HG03108 (cell line): ENCODE measurements around the gene BCAS3.
"Not testable (repeated sequence)": the region's sequence is repeated elsewhere in the genome, so short reads cannot be mapped to it uniquely, and the experiment has no call there.

Source experiments
- ATAC-seq: cut with Tn5 transposase; IDR thresholded peaks from one replicate; pipeline ENCODE4 v1.9.1; 2021; ENCODE audit warnings: moderate library complexity; ENCODE audit not compliant: unreplicated experiment

BCAS3 gene

GRCh38 chr17:61352781-61353491, 675.3 kb downstream of the BCAS3 start:
- ATAC-seq, result no peak

- ATAC-seq, result no peak
Measured at GRCh38 chr17:61353615-61354014, 676.0 kb downstream of the BCAS3 start.

GRCh38 chr17:61354895-61355874, 677.5 kb downstream of the BCAS3 start:
- ATAC-seq, result no peak

DNA sequence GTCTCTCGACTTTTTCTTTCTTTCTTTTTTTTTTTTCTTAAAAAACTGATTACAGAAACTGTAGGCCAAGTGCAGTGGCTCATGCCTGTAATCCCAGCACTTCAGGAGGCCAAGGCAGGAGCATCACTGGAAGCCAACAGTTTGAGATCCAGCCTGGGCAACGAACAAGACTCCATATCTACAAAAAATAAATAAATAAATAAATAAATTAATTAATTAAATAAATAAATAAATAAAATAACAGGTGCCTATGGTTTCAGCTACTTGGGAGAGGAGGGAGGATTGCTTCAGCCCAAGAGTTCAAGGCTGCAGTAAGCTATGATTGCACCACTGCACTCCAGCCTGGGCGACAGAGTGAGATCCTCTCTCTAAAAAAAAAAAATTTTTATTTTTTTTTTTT, 679.4 kb downstream of the BCAS3 start:
- not testable (repeated sequence) for ATAC-seq

DNA sequence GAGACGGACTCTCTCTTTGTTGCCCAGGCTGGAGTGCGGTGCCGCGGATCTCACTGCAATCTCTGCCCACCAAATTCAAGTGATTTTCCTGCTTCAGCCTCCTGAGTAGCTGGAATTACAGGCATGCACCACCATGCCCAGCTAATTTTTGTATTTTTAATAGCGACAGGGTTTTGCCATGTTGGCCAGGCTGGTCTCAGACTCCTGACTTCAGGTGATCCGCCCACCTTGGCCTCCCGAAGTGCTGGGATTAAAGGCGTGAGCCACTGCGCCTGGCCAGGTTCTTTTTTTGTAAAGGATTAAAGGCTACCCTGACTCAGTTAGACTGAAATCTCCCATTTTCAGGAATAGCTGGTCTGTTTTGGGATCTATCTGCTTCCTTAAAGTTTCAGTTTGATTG, 681.9 kb downstream of the BCAS3 start:
- not testable (repeated sequence) for ATAC-seq

DNA sequence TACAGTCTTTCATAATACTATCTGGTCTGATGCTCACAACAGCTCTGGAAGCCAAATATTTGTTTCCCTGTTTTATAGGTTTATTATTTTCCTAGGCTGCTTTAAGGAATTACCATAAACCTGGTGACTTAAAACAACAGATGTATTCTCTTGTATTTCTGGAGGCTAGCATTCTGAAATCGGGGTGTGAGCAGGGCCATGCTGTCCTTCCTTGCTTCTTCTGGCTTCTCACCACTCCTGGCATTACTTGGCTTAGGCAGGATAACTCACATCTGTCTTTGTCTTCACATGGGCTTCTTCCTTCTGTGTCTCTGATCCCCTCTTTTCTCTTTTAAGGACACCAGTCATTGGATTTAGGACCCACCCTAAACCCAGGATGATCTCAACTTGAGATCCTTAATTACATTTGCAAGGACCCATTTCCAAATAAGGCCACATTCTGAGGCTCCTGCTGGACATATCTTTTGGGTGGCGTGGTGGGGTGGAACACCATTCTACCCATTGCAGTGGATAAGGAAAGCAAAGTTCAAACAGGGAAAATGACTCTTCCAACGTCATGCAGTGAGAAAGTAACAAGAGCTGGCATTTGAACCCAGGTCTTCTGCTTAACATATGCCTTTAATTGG, 682.8 kb downstream of the BCAS3 start:
- ATAC-seq, result no peak

GRCh38 chr17:61361084-61361483, 683.4 kb downstream of the BCAS3 start:
- ATAC-seq, result no peak

GRCh38 chr17:61362396-61362795, 684.7 kb downstream of the BCAS3 start:
- ATAC-seq, result no peak

- no peak for ATAC-seq
Measured at GRCh38 chr17:61362852-61363600, 685.4 kb downstream of the BCAS3 start.

- ATAC-seq, result no peak
Measured at GRCh38 chr17:61363601-61364462, 686.2 kb downstream of the BCAS3 start.

- no peak for ATAC-seq
Measured at GRCh38 chr17:61364463-61364846, 686.8 kb downstream of the BCAS3 start.

DNA sequence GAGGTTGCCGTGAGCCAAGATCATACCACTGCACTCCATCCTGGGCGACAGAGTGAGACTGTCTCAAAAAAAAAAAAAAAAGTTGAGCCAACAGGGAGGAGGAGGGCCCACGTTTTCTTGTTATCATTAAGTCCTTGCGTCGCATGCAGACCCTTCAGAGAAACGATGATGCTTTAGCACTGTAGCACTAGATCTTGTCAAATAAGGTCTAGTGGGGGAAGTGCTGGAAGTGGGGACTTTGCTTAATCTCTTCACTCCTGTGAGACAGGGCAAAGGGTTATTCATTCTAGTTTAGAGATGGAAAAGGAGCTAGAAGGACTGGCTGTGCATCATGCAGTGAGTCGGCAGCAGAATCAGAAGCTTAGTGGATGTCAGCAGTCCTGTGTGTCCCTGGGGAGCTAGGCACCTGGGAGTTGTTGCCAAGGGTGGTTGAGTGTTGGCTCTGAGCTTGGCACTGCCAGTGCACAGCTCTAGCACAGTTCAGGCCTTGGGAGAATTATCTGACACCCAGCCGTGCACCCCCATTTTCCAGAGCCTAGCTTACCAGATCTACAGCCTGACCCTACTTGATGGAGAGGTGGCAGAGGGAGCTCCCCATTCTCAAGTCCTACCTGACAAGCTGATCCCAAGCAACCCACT, 688.5 kb downstream of the BCAS3 start:
- ATAC-seq, result no peak

GRCh38 chr17:61366715-61367413, 689.2 kb downstream of the BCAS3 start:
- ATAC-seq, result no peak

DNA sequence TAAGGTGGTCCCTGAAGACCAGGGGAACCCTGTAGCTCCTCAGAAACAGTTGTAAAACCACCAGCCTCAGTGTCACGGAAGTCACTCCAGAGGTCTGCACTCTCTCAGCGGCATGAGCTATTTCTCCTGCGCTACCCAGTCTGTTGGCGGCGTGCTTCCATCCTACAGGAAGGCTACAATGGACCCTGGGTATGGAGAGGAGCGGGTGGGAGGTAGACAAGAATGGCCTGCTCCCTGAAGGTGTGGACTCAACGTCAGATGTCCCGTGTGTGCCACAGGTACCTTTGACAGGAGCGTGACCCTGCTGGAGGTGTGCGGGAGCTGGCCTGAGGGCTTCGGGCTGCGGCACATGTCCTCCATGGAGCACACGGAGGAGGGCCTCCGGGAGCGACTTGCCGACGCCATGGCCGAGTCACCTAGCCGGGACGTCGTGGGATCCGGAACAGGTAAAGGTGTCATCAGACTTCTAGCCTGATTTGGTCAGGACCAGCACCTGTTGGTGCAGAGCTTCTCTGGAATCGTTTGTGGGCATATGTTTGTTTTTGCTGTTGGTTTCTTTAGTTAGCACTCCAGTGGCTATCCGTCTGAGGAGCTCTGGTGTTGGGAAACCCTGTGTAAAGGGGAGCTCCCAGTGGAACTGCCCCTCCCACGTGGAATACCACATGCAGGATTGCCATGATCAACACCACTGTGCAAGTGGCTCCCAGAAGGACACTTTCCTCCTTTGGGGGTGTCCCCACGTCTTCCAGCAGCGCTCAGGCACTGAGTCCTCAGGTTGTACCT, 690.6 kb downstream of the BCAS3 start:
- no peak for ATAC-seq

- no peak for ATAC-seq
Measured at GRCh38 chr17:61368832-61369450, 691.3 kb downstream of the BCAS3 start.

DNA sequence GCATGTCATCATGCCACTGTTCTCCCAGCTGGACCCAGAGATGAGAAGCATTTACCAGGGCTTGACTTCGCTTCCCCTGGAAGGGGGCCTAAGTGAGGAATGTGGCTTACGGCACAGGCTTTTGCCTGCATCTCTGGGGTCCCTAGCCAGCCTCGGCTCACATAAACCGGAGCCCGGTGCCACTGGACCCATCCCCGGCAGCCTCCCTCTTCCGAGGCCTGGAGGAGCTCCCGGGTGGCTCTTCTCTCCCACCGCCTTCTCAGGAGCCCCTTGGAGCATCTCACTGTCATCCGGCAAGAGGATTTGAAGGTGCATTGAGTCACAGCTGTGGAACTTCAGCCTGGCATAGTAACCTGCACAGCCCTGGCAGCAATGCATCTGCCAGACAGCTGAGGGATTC, 692.1 kb downstream of the BCAS3 start:
- ATAC-seq, result no peak

- ATAC-seq, result no peak
Measured at GRCh38 chr17:61371179-61371578, 693.5 kb downstream of the BCAS3 start.

- no peak for ATAC-seq
Measured at GRCh38 chr17:61371606-61372005, 694.0 kb downstream of the BCAS3 start.
